Measurements from ENCODE around the gene HTR3C. TPM values are rescaled to one million over a fixed set of nuclear protein-coding genes. Genes with fewer than 3 reads are reported as not detected.
"Not testable (repeated sequence)": the region's sequence is repeated elsewhere in the genome, so short reads cannot be mapped to it uniquely, and the experiment has no call there.

The HTR3C gene
- polyA plus RNA-seq, 10 donors = not detected

DNA sequence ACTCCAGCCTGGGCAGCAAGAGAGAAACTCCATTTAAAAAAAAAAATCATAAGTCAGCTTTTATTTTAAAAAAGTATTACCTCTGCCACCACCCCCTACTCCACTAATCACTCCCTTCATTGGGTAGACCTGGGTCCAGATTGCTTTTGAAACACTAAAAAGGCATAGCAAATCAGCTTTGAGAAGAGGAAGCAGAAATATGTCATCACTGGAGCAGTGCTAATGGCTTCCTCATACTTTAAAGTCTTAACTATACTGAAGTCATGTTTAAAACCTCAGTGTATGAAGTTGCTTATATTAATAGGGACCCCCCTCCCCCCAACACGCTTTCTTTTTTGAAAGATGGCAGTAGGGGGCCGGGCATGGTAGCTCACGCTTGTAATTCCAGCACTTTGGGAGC, 22.3 kb upstream of the HTR3C start:
- no peak for DNase-seq

DNA sequence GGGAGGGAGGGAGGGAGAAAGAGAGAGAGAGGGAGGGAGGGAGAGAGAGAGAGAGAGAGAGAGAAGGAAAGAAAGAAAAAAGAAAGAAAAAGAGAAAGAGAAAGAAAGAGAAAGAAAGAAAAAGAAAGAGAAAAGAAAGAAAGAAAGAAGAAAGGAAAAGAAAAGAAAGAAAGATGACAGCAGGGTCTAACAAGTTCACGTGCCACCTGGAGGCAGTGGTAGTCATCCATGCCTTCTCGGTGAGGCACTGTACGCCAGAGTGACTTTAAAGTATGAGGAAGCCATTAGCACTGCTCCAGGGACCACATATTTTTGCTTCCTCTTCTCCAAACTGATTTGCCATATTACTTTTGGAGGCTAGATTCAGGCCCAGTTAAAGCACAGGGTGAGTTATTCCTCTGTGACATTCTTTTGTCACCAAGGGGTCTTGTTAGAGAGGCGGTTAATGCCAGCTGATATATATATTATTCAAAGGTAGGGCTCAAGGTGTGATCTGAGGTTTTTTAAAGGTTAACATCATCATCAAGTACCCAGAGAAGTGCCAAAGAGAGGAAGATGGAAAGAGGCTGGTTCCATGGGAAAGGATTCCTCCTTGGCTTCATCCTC, 21.6 kb upstream of the HTR3C start, which contains the start of gene HTR3D:
TSS of gene HTR3D (plus strand) at position 556 of the 606 bp plus-strand sequence. CDS start at position 556, 0 bp downstream.
- DNase-seq = no peak

DNA sequence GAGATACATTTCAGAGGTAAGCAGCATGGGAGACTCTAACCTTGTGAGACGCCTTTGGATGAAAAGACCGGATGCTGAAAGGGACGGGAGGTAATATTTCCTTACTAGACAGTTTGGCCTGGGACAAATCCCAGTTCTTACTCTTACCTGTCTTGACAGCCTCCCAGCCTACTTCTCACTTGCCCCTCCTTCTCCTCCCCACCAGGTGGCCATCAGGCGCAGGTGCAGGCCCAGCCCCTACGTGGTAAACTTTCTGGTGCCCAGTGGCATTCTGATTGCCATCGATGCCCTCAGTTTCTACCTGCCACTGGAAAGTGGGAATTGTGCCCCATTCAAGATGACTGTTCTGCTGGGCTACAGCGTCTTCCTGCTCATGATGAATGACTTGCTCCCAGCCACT, 15.0 kb upstream of the HTR3C start:
- no peak for DNase-seq

DNA sequence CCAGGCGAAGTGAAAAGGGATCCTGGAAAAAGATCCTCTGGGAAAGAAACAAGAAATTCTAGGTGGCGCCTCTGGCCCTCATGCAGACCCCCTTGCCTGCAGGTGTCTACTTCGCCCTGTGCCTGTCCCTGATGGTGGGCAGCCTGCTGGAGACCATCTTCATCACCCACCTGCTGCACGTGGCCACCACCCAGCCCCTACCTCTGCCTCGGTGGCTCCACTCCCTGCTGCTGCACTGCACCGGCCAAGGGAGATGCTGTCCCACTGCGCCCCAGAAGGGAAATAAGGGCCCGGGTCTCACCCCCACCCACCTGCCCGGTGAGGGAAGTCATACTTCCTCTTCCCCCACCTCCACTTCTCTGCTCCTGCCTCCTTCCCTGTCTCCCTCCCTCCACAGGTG, 14.5 kb upstream of the HTR3C start:
- DNase-seq = not testable (repeated sequence)

DNA sequence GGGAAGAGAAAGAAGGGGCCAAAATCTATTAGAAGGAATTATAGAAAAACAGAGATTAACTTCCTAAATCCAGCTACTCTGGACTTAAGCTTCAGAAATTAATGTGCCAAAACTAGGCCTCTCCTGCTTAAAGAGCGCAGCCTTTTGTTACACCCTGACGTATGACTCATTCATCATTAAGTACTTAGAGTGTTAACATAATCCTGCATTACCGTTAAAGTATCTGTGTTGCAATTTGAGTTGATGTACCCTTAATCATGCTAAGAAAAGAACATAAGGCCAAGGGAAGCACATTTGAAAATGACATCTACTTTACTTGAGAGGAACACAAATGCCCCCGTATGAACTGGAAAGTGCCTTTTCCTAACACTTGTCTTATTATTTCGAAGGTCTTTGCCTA, 13.4 kb upstream of the HTR3C start:
- DNase-seq = no peak

DNA sequence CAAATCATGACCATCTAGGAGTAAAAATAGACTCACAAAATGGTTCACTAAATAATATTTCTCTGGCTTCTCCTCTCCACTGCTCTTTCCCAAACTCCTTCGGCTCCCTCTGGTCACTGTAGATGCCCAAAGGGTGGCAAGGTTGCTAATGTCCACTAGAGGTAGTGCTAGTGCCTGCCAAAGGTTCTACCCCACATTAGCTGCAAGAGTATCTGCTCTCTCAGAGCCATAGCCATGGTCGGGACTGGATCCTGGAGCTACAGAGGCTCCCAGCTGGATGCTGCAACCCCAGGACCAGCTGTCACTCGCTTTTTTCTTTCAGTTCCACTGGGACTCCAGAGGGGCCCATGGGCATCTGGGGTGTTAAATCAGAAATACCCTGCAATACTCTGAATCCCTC, 12.8 kb upstream of the HTR3C start:
- DNase-seq = no peak

DNA sequence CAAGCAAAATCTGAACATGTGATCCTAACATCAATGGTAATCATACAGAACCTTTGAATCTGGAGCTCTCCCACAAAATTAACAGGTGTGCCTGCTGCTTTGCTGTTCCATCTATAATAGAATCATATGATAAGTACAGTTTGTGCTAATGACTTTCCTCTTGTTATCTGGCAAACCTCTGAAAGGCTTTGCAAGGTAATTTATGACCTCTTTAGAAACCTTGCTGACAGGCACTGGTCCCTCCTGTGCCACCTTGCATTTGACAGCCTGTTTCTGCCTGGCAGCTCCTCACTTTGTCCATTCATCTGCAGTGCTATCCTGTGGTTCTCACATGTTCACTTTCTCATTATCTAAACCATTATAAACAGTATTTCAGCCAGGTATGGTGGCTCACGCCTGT, 10.2 kb upstream of the HTR3C start:
- no peak for DNase-seq

DNA sequence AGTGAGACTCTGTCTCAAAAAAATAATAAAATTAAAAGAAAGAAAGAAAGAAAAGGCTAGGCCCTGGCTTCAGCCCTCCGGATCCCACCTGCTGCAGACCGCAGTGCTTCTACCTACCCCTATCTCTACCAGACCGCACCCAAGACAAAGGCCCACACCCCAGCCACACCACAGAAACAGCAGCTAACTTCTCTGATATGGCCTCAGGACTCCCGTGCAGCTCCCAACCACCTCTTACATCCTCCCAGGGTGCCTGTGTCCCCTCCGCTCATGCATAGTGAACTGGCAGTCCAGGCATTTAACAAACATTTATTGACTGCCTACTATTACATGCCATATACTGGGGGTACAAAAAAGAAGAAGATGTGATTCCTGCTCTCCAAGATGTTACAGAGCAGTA, 6.9 kb upstream of the HTR3C start:
- no peak for DNase-seq

DNA sequence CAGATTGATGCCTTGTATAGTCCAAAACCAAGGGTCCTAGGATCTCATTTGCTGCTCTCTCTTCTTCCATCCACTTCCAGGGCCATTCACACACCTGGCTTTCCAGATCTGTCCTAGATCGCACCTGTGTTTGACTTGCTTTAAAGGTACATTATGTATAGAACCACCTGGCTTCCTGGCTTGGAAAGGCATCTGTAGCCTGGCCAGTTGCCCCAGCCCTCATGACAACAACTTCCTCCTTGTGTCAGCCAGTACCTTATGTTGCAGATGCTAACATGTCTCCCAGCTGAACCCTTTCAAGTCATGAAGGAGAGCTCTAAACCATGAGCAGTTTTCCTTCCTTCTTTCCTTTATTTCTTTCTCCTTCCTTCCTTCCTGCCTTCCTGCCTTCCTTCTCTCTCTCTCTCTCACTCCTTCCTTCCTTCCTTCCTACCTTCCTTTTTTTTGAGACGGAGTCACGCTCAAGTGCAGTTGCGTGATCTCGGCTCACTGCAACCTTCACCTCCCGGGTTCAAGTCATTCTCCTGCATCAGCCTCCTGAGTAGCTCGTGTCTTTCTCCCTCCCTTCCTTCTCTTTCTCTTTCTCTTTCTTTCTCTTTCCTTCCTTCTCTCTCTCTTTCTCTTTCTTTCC, 2.5 kb upstream of the HTR3C start:
- DNase-seq = no peak

DNA sequence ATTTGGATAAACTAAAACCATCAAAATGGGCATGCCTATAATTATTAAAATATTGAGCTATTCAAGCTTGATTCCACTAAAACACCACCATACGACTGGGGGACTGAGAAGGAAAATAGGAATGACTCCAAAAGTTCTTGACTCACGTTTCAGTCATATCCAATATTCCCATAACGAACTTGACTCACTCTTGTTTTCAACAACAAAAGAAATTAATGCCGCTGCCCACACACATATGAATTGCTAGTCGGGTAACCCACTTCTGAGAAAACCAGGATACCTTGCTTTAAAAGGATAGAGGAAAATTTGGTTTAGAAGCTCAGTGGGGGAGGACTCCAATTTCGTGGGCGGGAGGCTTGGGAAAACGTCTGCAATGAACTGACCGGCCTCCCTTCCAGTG, 5.2 kb downstream of the HTR3C start:
- peak in 1 of 3 donors; percentile 16 for DNase-seq

DNA sequence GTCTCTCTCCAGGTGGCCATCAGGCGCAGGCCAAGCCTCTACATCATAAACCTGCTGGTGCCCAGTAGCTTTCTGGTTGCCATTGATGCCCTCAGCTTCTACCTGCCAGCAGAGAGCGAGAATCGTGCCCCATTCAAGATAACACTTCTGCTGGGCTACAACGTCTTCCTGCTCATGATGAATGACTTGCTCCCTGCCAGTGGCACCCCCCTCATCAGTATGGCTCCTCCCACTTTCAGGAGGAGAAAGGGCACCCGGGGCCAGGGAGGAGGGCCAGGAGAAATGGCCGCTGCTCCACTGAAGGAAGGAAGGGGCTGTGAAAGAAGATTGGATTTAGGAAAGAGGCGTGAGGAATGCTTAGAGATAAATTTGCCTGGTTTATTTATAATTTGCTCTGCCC, 6.6 kb downstream of the HTR3C start:
- no peak for DNase-seq

DNA sequence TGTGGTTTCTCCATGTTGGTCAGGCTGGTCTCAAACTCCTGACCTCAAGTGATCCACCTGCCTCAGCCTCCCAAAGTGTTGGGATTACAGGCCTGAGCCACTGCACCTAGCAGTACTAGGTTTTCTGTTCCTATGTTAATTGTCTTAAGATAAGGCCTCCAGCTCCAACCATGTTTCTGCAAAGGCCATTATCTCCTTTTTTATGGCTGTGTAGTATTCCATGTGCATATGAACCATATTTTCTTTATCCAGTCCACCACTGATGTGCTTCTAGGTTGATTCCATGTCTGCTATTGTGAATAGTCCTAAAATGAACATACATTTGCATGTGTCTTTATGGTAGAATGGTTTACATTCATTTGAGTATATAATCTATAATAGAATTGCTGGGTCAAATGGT, 9.8 kb downstream of the HTR3C start:
- DNase-seq = no peak

DNA sequence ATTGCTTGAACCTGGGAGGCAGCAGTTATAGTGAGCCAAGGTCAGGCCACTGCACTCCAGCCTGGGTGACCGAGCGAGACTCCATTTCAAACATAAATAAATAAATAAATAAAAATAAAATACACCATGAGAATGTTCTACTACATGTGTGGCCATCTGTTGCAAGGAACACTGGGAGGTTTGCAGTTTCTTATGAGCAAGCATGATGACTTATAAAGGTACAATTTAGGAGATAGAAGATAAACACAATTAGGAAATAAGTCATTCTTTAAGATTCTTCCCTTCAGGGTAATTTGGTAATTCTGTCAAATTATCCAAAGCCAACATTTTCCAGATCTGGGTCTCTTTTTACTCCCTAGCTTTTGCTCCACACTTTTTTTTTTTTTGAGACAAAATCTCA, 13.4 kb downstream of the HTR3C start:
- DNase-seq = no peak

DNA sequence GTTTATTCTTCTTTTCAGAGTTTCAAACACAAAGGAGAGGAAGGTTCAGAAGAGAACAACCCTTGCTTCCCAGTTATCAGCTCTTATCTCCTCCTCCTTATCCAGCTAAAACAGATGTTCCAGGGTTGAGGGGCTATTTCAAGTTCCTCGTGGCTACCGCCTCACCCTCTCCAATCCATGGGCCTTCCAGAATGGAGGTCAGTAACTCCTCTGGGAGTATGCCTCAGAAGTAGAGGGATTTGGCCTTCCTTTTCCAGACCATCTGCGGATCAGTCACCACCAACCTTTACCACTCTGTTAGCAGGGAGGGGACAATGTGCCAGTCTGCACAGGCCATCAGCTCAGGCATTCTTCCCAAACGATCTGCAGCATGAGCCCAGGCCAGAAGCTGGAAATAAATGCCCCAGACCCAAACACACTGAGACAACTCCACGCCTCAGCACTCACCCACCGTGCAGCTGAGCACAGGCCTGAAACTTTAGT, 14.8 kb downstream of the HTR3C start:
- DNase-seq = no peak

DNA sequence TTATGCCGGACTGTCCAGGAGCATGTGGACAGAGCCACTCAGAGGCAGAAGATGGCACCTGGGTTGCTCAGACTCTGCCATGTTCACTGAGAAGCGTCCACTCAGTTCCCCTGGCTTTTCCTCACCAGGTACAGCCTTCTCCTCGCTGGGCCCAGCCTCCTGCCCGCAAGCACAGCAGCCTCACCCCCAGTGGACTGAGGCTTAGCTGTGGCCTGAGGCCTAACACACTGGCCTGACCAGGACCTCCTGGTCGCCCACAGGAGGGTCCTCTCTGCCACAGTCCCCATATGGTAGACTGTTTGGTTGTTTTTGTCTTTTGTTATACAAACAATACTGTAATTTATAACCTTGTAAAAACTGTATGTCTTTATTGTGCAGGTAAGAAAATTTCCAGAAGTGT, 15.5 kb downstream of the HTR3C start:
- no peak for DNase-seq

DNA sequence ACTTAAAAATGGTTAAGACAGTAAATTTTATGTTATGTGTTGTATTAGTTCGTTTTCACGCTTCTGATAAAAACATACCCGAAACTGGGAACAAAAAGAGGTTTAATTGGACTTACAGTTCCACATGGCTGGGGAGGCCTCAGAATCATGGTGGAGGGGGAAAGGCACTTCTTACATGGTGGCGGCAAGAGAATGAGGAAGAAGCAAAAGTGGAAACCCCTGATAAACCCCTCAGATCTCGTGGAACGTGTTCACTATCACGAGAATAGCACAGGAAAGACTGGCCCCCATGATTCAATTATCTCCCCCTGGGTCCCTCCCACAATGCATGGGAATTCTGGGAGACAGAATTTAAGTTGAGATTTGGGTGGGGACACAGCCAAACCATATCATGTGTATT, 18.3 kb downstream of the HTR3C start:
- DNase-seq = not testable (repeated sequence)

DNA sequence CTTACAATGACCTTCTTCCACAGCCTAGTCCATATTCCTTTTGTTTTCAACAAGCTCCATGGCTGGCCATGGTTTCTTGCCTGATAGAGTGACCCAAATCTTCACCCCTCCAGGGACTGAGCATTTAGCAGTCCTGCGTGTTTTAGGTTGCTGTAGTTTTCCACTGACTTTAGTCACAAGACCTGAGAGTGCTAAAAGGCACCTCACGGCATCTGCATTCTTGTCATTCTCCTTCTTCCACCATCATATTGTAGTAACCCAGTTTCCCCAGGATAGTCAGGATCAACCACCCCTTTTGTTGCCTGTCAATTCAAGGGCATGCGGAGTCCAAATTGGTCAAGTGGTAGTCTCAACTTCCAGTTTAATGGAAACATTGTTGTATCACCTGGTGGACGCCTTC, 20.8 kb downstream of the HTR3C start:
- DNase-seq = no peak

DNA sequence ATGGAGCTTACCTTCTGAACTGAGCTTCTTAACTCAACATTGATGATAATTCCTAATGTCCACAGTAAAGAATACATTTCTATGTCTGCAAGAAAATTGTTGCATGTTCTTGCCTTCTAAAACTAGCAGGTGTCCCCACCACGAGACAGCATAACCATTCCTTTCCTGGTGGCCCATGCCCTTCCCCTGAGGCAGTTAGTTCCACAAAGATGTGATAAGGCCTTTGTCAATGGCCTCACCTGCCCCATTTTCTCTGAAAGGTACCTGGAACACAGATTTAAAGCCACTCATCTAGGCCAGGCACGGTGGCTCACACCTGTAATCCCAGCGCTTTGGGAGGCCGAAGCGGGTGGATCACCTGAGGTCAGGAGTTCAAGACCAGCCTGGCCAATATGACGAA, 23.1 kb downstream of the HTR3C start:
- no peak for DNase-seq

DNA sequence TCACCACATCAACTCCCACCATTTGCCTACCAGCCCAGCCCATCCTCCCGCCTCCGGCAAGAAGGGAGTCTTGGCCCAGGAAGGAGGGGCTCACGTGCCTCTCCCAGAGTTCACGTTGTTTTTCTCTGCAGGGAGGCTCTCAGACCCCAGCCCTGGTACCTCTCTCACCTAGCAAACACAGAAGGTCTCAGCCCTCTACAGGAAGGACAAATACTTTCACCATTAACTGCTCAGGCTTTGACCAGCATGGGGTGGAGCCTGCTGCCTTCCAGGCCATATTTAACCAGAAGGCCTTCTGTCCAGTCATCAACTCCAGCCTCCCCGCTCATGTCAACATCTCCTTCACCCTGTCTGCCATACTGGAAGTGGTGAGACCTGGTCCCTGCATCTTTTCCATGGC, 25.0 kb downstream of the HTR3C start:
- DNase-seq = no peak

DNA sequence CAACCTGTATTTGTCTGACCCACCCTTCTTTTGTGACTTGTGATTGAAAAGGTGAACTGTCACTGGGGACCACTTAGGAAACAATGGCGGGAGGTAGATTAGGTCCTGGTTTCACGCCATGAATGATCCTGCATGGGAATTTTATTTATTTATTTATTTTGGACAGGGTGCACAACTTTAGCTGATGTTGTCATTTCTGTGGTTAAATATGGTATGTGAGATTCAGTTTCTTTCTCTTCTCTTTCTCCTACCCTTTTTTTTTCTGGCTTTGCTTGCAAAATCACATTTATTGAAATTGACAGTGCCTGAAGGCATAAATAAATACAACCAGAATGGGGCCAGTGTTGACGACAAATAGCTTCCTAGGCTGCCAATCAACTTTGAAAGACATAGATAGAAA, 26.0 kb downstream of the HTR3C start:
- no peak for DNase-seq

DNA sequence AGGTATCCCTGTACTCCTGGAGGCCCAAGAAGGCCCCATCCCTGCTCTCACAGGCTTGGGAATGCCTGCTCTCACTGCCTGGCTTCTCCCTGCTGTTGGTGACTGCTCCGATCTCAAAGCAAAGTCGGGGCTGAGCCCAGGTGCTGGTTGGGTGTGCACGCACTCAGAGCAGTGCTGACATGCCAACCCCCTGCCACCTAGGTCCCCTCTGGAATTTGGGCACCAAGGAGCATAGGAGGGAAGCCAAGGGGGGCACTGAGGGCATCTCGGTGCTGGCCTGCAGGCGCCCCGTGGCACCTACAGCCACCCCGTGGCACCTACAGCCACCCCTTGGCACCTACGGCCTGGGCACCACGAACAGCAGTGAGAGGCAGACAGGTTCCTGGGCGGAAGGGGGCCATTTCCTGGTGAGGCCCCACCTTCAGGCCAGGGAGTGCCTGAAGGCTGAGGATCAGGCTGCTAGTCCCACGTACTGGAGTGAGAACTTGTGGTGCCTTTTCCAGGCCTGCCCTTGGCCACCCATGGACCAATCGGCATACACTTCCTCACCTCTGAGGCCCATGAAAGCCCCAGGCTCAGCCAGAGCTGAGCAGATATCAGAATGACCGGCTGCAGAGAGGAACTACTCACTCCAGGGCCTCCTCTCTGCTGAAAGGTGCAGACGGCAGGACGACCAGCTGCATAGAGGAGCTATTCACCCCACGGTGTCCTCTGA, 28.4 kb downstream of the HTR3C start:
- DNase-seq = no peak

DNA sequence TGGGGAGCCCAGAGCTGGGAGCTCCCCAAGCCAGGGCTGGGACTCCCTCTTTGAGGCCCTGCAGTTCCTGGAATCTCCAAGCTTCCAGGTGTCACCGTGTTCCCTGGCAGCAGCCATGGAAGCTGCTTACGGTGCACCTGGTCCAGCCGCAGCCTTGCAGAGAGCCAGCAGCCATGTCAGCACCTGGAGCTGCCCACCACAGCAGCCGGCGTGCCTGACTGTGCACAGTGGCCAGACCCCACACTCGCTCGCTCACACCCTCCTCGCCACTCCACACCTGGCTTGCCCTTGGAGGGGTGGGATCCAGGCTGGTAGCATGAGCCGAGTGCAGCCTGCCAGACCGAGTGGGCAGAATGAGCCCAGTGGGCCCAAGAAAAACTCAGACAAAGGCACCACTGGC, 29.2 kb downstream of the HTR3C start:
- no peak for DNase-seq

DNA sequence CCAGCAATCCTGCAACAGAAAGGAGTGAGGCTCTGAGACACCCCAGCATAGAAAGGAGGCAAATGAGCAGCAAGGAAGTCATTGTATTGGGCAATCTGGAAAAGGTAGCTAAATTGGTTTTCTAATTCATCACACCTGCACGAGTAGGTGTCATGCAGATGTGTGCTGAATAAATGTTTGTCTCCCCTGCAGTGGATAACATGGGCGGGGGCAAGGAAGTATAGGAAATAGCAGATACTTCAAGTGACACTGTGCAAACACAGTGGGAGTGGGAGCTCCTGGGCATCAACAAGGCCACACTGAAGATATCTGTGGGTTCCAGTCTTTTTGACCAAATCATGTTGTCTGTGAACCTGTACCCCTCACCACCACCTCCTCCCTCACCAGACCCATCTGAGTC, 29.6 kb downstream of the HTR3C start:
- no peak for DNase-seq

Measured in muscle of back (tissue), 11 donors.